ENCODE data around the gene SSR2. TPM values are rescaled to one million over a fixed set of nuclear protein-coding genes. Genes with fewer than 3 reads are reported as not detected.

SSR2 gene
- total RNA-seq = 100 to 1,000 TPM; 235 to 273 TPM

GRCh38 chr1:156020293-156021092, at the start of gene SSR2:
SSR2 (minus strand) TSS chr1:156020951; CDS start chr1:156020167, 784 bp downstream.
- Mint-ChIP-seq H3K4me1 (peaks cover 28% of the 10 kb centered on the region), H3K9me3 (no peaks in the 10 kb centered on the region), H3K27ac (peak within 1 kb of the TSS; percentile 95), H3K4me3 (peak within 1 kb of the TSS; percentile 87), H3K36me3 (ENCODE audit: low read depth) (peaks cover 30% of the 10 kb centered on the region), H3K27me3 (no peaks in the 10 kb centered on the region)
- DNase-seq = peak; percentile 93
- ChIA-PET CTCF (interaction anchor here (0.6 to 2.2 kb wide), 3 partner anchors 11 to 34 kb away, joined by 3 to 8 read pairs (median 4); partner anchors contain the start of gene LAMTOR2), POLR2A (no interaction called here)

- Mint-ChIP-seq H3K4me1 (peaks cover 13% of the 10 kb centered on the region), H3K27ac (no peak overlapping the region), H3K4me3 (no peak overlapping the region), H3K36me3 (ENCODE audit: low read depth) (no peaks in the 10 kb centered on the region), H3K27me3 (peaks cover 8% of the 10 kb centered on the region), H3K9me3 (no peaks in the 10 kb centered on the region)
- ChIA-PET CTCF (no interaction called here), POLR2A (no interaction called here)
- DNase-seq = no peak
These were observed 49.8 kb upstream of the SSR2 start for GRCh38 chr1:156070548-156070947.

- ChIA-PET POLR2A (no interaction called here), CTCF (interaction anchor here (0.9 to 1.0 kb wide), 2 partner anchors 11 to 60 kb away, joined by 3 read pairs; no protein-coding TSS in a partner anchor)
- peaks cover 4% of the 10 kb centered on the region for H3K27me3 Mint-ChIP-seq
- H3K4me1 Mint-ChIP-seq = peaks cover 16% of the 10 kb centered on the region
- DNase-seq = no peak
- no peaks in the 10 kb centered on the region for H3K9me3 Mint-ChIP-seq
- H3K27ac Mint-ChIP-seq = no peak overlapping the region
- H3K4me3 Mint-ChIP-seq = no peak overlapping the region
- no peaks in the 10 kb centered on the region for H3K36me3 Mint-ChIP-seq (ENCODE audit: low read depth)
These were observed 49.0 kb upstream of the SSR2 start for GRCh38 chr1:156069490-156070455.

GRCh38 chr1:156067262-156067661, 46.5 kb upstream of the SSR2 start:
- Mint-ChIP-seq H3K9me3 (no peaks in the 10 kb centered on the region), H3K4me1 (peaks cover 16% of the 10 kb centered on the region), H3K4me3 (no peak overlapping the region), H3K27me3 (peaks cover 2% of the 10 kb centered on the region), H3K36me3 (ENCODE audit: low read depth) (no peaks in the 10 kb centered on the region), H3K27ac (no peak overlapping the region)
- no peak for DNase-seq
- ChIA-PET CTCF (interaction anchor here (0.6 to 3.1 kb wide), 16 partner anchors 8 to 259 kb away, joined by 3 to 14 read pairs (median 4); partner anchors contain the start of gene KHDC4), POLR2A (no interaction called here)

- Mint-ChIP-seq H3K9me3 (no peaks in the 10 kb centered on the region), H3K27me3 (no peaks in the 10 kb centered on the region), H3K36me3 (ENCODE audit: low read depth) (no peaks in the 10 kb centered on the region), H3K4me1 (peaks cover 16% of the 10 kb centered on the region), H3K27ac (no peak overlapping the region), H3K4me3 (no peak overlapping the region)
- DNase-seq = no peak
- POLR2A ChIA-PET = no interaction called here
- CTCF ChIA-PET = interaction anchor here (0.5 to 3.1 kb wide), 39 partner anchors 9 to 893 kb away, joined by 3 to 14 read pairs (median 4); partner anchors contain the start of genes KHDC4, KRTCAP2 and SMG5
These were observed 45.1 kb upstream of the SSR2 start for GRCh38 chr1:156065871-156066270.

GRCh38 chr1:156065212-156065611, 44.5 kb upstream of the SSR2 start:
- H3K36me3 Mint-ChIP-seq (ENCODE audit: low read depth) = no peaks in the 10 kb centered on the region
- H3K4me3 Mint-ChIP-seq = no peak overlapping the region
- ChIA-PET POLR2A (no interaction called here), CTCF (interaction anchor here (0.9 to 3.1 kb wide), 12 partner anchors 13 to 76 kb away, joined by 3 to 12 read pairs (median 4); no protein-coding TSS in a partner anchor)
- no peak overlapping the region for H3K27ac Mint-ChIP-seq
- DNase-seq = no peak
- H3K4me1 Mint-ChIP-seq = peaks cover 16% of the 10 kb centered on the region
- no peaks in the 10 kb centered on the region for H3K9me3 Mint-ChIP-seq
- no peaks in the 10 kb centered on the region for H3K27me3 Mint-ChIP-seq

- Mint-ChIP-seq H3K27me3 (no peaks in the 10 kb centered on the region), H3K4me1 (peaks cover 16% of the 10 kb centered on the region), H3K9me3 (no peaks in the 10 kb centered on the region), H3K36me3 (ENCODE audit: low read depth) (no peaks in the 10 kb centered on the region), H3K4me3 (no peak overlapping the region), H3K27ac (no peak overlapping the region)
- ChIA-PET CTCF (interaction anchor here (0.9 to 3.1 kb wide), 7 partner anchors 9 to 75 kb away, joined by 3 to 12 read pairs (median 3); no protein-coding TSS in a partner anchor), POLR2A (no interaction called here)
- no peak for DNase-seq
These were observed 43.9 kb upstream of the SSR2 start for GRCh38 chr1:156064615-156065014.

GRCh38 chr1:156063997-156064285, 43.2 kb upstream of the SSR2 start:
- no peaks in the 10 kb centered on the region for H3K36me3 Mint-ChIP-seq (ENCODE audit: low read depth)
- no peaks in the 10 kb centered on the region for H3K27me3 Mint-ChIP-seq
- H3K27ac Mint-ChIP-seq = no peak overlapping the region
- H3K4me3 Mint-ChIP-seq = no peak overlapping the region
- no peaks in the 10 kb centered on the region for H3K9me3 Mint-ChIP-seq
- CTCF ChIA-PET = interaction anchor here (0.7 to 1.6 kb wide), 4 partner anchors 8 to 26 kb away, joined by 3 to 5 read pairs (median 3); no protein-coding TSS in a partner anchor
- no peak for DNase-seq
- peaks cover 16% of the 10 kb centered on the region for H3K4me1 Mint-ChIP-seq
- POLR2A ChIA-PET = no interaction called here

GRCh38 chr1:156062189-156062588, 41.4 kb upstream of the SSR2 start:
- H3K36me3 Mint-ChIP-seq (ENCODE audit: low read depth) = peaks cover 3% of the 10 kb centered on the region
- CTCF ChIA-PET = interaction anchor here (0.7 kb wide), 1 partner anchor 37 kb away, joined by 3 read pairs; no protein-coding TSS in a partner anchor
- no peaks in the 10 kb centered on the region for H3K9me3 Mint-ChIP-seq
- no peak overlapping the region for H3K27ac Mint-ChIP-seq
- H3K4me3 Mint-ChIP-seq = no peak overlapping the region
- peaks cover 18% of the 10 kb centered on the region for H3K4me1 Mint-ChIP-seq
- no peak for DNase-seq
- no peaks in the 10 kb centered on the region for H3K27me3 Mint-ChIP-seq
- POLR2A ChIA-PET = no interaction called here

- Mint-ChIP-seq H3K27me3 (no peaks in the 10 kb centered on the region), H3K4me3 (no peak within 1 kb of the TSS), H3K27ac (peak within 1 kb of the TSS; percentile 76), H3K4me1 (peaks cover 15% of the 10 kb centered on the region), H3K9me3 (no peaks in the 10 kb centered on the region), H3K36me3 (ENCODE audit: low read depth) (peaks cover 9% of the 10 kb centered on the region)
- ChIA-PET CTCF (interaction anchor here (0.5 kb wide), 1 partner anchor 1441 kb away, joined by 3 read pairs; no protein-coding TSS in a partner anchor), POLR2A (no interaction called here)
- no peak for DNase-seq
These were observed 40.3 kb upstream of the SSR2 start, which contains the start of gene RAB25 for GRCh38 chr1:156060937-156061636. RAB25 (plus strand) TSS chr1:156061160; CDS start chr1:156061401, 241 bp downstream.

- no peak overlapping the region for H3K4me3 Mint-ChIP-seq
- H3K27me3 Mint-ChIP-seq = no peaks in the 10 kb centered on the region
- H3K27ac Mint-ChIP-seq = no peak overlapping the region
- ChIA-PET POLR2A (no interaction called here), CTCF (interaction anchor here (0.8 to 1.3 kb wide), 2 partner anchors 8 to 10 kb away, joined by 3 to 6 read pairs; no protein-coding TSS in a partner anchor)
- no peaks in the 10 kb centered on the region for H3K9me3 Mint-ChIP-seq
- DNase-seq = no peak
- H3K4me1 Mint-ChIP-seq = peaks cover 27% of the 10 kb centered on the region
- peaks cover 9% of the 10 kb centered on the region for H3K36me3 Mint-ChIP-seq (ENCODE audit: low read depth)
These were observed 35.6 kb upstream of the SSR2 start for GRCh38 chr1:156056326-156056849.

Data from activated CD4-positive, alpha-beta T cell treated with anti-CD3 and anti-CD28 coated beads, Interleukin-2, amount 10 ng/mL, durations not matched to agents 7 days and 5 days (primary cell).